ENCODE data around the gene SOCS1. TPM values are rescaled to one million over a fixed set of nuclear protein-coding genes. Genes with fewer than 3 reads are reported as not detected.

SOCS1 gene
- total and polyA plus RNA-seq, 4 donors: 1.8 to 10.9 (median 2.3) TPM

- H3K4me3 ChIP-seq (ENCODE audit: low read depth in 1 of 3, low read length in 3 of 3): no peak overlapping the region
- 95% methylated on average over 7 of the region's 7 CpGs for WGBS
- no peak overlapping the region for H3K27ac ChIP-seq (ENCODE audit: low read depth in 1 of 2, low read length in 2 of 2)
- H3K4me1 ChIP-seq (ENCODE audit: control insufficient read depth in 4 of 4, insufficient read depth in 4 of 4, low read length in 3 of 4): no peaks in the 10 kb centered on the region
- no peaks in the 10 kb centered on the region for H3K27me3 ChIP-seq (ENCODE audit: control insufficient read depth in 4 of 4, insufficient read depth in 4 of 4, low read length in 3 of 4)
- no peak for DNase-seq (ENCODE audit: low spot score)
- no peak for TF ChIP-seq YY1 (IDR thresholded peaks at IDR 0.05)
- no peak for TF ChIP-seq HNF4A (conservative IDR thresholded peaks at IDR 0.05)
- TF ChIP-seq ZBTB33 (IDR thresholded peaks at IDR 0.05): no peak
- no peak for TF ChIP-seq JUND (IDR thresholded peaks at IDR 0.05)
- no peak for TF ChIP-seq SP1 (IDR thresholded peaks at IDR 0.05)
- no peak for TF ChIP-seq CTCF (IDR thresholded peaks at IDR 0.05; ENCODE audit: low read depth, low read length, missing input control)
- TF ChIP-seq RAD21 (IDR thresholded peaks at IDR 0.05): no peak
- TF ChIP-seq HNF4G (IDR thresholded peaks at IDR 0.05): no peak
- no peak for TF ChIP-seq NR2F2 (IDR thresholded peaks at IDR 0.05)
- TF ChIP-seq, protein P1, sequence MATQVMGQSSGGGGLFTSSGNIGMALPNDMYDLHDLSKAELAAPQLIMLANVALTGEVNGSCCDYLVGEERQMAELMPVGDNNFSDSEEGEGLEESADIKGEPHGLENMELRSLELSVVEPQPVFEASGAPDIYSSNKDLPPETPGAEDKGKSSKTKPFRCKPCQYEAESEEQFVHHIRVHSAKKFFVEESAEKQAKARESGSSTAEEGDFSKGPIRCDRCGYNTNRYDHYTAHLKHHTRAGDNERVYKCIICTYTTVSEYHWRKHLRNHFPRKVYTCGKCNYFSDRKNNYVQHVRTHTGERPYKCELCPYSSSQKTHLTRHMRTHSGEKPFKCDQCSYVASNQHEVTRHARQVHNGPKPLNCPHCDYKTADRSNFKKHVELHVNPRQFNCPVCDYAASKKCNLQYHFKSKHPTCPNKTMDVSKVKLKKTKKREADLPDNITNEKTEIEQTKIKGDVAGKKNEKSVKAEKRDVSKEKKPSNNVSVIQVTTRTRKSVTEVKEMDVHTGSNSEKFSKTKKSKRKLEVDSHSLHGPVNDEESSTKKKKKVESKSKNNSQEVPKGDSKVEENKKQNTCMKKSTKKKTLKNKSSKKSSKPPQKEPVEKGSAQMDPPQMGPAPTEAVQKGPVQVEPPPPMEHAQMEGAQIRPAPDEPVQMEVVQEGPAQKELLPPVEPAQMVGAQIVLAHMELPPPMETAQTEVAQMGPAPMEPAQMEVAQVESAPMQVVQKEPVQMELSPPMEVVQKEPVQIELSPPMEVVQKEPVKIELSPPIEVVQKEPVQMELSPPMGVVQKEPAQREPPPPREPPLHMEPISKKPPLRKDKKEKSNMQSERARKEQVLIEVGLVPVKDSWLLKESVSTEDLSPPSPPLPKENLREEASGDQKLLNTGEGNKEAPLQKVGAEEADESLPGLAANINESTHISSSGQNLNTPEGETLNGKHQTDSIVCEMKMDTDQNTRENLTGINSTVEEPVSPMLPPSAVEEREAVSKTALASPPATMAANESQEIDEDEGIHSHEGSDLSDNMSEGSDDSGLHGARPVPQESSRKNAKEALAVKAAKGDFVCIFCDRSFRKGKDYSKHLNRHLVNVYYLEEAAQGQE (IDR thresholded peaks at IDR 0.05): no peak
- no peak for TF ChIP-seq GABPA (IDR thresholded peaks at IDR 0.05 in 1 of 2, conservative IDR thresholded peaks at IDR 0.05 in 1 of 2)
- TF ChIP-seq MAX (IDR thresholded peaks at IDR 0.05): no peak
- no peak for TF ChIP-seq FOXA1 (IDR thresholded peaks at IDR 0.05)
- no peak for TF ChIP-seq RXRA (IDR thresholded peaks at IDR 0.05)
- no peak for TF ChIP-seq ATF3 (IDR thresholded peaks at IDR 0.05)
- no peak for TF ChIP-seq EGR1 (IDR thresholded peaks at IDR 0.05; ENCODE audit: low read depth in 2 of 2)
- TF ChIP-seq FOXA2 (IDR thresholded peaks at IDR 0.05): no peak
- no peak for TF ChIP-seq TAF1 (conservative IDR thresholded peaks at IDR 0.05)
- H3K36me3 ChIP-seq (ENCODE audit: control insufficient read depth in 4 of 4, insufficient read depth in 3 of 4, low read depth in 1 of 4, low read length in 3 of 4): no peaks in the 10 kb centered on the region
- H3K9me3 ChIP-seq (ENCODE audit: control insufficient read depth in 4 of 4, low read length in 3 of 4): no peaks in the 10 kb centered on the region
- no peak overlapping the region for H3K9ac ChIP-seq (ENCODE audit: low read depth in 1 of 2, low read length in 2 of 2)
Measured at GRCh38 chr16:11265124-11265523, 9.1 kb upstream of the SOCS1 start.

All from liver (tissue), 9 donors.